ENCODE data around the gene INF2.

INF2 gene

DNA sequence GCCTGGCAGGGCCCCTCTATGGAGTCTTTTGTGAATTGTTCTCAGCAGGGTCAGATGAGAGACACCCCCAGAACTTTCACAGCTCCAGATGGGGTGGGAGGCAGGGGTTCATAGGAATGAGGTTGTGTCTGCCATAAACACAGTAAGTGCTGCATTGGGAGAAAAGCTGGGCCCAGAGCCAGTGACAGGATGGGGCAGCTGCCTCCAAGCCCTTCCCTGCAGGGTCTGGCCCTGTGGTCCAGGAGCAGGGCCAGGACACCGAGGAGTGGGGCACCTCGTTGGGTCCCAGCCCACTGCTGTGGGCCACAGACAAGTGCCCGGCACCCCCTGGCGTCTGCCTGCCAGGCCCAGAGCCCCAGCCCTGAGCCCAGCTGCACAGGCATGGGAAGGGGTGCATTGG lies 13.3 kb downstream of the INF2 start:
- DNase-seq (ENCODE audit: low spot score) = no peak

DNA sequence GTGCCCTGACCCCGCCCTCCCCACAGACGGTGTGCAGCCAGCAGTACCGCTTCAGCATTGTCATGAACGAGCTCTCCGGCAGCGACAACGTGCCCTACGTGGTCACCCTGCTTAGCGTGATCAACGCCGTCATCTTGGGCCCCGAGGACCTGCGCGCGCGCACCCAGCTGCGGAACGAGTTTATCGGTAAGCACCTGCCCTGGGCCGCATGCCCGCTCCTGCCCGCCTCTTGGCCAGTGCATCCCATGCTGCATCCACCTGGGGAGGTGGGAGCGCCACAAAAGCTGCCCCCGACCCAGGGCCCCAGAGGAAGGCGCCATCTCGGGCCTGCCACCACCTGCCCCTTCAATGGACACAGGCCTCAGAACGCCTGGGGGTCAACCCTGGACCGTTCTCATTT lies 13.9 kb downstream of the INF2 start:
- DNase-seq (ENCODE audit: low spot score) = no peak

DNA sequence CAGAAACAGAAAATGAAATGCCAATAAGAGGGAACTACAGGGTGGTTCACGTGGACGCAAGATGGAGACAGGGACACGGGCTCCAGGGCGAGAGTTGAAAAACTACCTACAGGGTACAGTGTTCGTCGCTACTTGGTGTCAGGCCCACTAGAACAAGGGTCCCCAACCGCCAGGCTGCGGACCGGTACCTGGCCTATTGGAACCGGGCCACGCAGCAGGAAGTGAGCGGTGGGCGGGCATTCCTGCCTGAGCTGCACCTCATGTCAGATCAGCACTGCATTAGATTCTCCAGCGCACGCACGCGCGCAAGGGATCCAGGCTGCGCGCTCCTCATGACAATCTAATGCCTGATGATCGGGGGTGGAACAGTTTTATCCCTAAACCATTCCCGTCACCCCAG lies 14.8 kb downstream of the INF2 start:
- DNase-seq (ENCODE audit: low spot score) = no peak

DNA sequence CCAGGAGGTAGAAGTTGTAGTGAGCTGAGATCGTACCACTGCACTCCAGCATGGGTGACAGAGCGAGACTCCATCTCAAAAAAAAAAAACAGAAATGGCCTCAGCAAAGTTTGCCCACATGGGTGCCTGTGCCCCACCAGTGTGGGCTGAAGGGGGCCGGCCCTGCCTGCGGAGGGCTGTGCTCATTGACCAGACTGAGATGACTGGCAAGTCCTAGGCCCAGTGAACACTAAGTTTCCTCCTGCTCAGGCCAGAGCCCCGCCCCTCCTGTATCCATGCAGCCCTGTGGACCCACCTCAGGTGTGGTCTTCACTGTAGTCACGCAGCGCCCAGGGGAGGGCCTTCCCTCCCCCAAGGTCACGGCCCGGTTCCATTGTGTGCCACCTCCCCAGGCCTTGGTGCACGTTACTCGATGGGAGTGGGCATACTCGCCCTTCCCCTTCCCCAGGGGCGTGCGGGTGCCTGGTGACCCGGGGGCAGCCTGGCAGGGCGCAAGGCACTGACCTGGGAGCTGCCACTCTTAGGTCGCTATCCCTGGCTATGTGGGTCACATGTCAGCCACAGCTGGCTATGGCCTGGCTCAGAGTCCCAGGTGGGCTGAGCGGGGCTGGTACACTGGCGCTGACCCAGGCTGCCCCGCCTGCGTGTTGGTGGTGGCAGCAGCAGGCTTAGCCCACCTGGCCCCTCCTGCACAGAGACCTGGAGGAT lies 16.1 kb downstream of the INF2 start:
- no peak for DNase-seq (ENCODE audit: low spot score)

DNA sequence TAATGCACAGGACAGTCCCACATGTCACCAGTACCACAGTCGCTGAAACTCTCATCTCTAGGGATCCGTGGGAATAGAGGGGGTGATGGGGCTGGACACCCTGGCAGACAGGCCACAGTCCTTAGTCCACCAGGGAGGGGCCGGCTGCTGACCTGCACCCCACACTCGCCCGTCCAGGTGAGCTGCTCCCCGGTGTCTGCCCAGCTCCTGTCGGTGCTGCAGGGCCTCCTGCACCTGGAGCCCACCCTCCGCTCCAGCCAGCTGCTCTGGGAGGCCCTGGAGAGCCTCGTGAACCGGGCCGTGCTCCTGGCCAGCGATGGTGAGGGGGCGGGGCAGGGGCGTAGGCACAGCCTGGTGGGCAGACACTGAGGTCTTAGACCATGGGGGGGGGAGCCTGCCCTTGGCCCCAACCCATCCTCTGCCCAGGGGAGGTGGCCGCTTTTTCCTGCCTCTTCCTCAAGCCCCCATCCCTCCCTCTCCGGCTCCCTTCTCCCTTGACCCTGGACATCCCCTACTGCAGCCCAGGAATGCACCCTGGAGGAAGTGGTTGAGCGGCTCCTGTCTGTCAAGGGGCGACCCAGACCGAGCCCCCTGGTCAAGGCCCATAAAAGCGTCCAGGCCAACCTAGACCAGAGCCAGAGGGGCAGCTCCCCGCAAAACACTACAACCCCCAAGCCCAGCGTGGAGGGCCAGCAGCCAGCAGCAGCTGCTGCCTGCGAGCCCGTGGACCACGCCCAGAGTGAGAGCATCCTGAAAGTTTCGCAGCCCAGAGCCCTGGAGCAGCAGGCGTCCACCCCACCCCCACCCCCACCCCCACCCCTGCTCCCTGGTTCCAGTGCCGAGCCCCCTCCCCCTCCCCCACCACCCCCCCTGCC lies 17.6 kb downstream of the INF2 start:
- DNase-seq (ENCODE audit: low spot score) = no peak

DNA sequence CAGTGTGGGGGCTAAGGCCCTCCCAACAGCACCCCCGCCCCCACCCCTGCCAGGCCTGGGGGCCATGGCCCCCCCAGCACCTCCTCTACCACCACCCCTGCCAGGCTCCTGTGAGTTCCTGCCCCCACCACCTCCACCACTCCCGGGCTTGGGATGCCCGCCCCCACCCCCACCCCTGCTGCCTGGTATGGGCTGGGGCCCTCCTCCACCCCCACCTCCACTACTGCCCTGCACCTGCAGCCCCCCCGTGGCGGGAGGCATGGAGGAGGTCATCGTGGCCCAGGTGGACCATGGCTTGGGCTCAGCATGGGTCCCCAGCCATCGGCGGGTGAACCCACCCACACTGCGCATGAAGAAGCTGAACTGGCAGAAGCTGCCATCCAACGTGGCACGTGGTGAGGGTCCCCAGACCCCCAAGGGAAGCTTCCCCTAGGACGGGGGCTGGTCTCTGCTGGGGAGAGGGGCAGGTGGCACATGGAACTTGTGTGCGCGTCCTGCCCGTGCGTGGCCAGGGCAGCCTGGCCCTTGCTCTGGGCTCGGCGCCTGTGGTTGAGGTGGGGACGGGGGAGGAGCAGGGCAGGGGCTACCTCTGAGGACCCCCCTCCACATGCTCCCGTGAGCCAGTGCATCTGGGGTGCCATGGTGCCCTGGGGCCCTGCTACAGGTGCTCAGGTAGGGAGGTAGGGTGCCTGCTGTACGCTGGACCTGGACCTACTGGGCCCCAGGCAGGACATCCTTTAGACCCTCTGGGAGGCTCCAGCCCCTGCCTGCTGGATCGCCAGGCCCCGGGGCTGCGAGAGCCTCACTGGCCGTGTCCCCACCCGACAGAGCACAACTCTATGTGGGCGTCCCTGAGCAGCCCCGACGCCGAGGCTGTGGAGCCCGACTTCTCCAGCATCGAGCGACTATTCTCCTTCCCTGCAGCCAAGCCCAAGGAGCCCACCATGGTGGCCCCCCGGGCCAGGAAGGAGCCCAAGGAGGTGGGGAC lies 18.5 kb downstream of the INF2 start:
- DNase-seq (ENCODE audit: low spot score) = no peak

DNA sequence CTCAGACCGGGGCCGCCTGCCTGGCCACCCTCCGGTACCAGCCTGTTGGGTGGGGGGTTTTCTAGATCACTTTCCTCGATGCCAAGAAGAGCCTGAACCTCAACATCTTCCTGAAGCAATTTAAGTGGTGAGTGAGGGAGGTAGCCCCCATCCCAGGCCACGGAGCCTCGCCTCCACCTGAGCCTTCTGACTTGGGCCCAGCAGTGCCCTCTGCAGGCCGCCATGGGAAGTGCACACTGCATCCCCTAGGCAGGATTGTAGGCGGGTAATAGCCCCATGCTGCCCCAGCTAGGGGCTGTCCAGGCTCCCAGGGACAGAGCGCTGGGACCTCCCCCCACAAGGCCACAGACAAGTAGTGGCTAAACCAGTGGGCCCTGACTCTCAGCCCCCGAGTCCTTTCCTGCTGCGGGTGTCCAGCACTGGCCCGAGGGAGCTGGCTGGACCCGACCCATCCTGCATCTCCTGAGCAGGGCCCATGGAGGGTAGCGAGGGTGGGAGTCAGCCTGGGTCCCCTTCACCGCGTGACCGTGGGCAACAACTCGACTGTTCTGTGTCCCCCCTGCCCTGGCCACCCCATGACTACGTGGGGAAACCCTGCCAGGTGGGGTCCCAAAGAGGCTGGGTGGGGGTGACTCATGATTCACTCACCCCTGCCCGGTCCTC lies 19.3 kb downstream of the INF2 start:
- peak; percentile 93 for DNase-seq (ENCODE audit: low spot score)

DNA sequence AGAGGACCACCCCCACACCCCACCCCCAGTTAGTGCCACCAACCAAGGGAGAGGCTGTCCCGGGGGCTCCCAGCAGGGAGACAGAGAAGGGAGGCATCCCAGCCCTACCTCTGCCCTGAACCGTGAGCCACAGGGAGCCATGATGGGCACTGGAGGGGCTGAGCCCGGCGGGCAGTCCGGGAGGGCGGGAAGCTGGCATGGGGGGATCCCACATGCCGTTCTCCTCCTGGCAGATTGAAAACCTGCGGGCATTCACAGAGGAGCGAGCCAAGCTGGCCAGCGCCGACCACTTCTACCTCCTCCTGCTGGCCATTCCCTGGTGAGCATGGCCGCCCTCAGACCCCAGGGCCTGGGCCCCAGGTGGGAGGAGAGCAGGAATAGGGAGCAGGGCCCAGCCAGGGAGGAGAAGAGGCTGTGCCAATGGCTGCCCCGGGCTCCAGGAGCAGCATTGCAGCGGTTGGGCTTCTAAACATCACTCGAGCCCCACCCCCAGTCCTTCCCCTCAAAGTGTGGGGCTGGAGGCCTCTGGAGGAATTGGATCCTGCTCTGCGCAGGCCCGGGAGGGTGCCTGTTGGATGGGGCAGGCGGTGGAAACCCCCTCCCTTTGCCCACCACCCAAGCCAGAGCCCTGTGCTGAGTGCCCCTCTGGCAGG lies 20.1 kb downstream of the INF2 start:
- DNase-seq (ENCODE audit: low spot score) = no peak

DNA sequence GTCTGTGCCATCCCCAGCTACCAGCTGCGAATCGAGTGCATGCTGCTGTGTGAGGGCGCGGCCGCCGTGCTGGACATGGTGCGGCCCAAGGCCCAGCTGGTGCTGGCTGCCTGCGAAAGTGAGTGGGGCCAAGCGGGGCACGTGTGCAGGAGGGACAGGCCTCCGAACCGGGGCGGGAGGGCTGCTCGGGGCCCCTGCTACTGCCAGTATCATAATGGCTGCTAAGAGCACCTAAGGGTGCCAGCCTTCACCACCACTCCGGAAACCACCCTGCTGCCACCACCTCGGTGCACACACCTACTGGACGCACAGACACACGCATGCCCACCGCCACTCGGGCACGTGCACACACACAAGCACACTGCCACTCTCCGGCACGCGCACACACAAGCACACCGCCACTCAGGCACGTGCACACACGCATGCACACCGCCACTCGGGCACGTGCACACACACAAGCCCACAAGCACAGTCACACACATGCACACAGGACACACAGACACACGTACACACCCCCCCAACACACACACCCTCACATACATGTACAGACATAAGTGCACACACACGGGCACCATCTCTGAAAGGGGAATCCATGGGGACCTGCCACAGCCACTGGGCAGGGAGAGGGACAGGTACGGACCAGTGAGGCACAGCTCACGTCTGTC lies 20.8 kb downstream of the INF2 start:
- DNase-seq (ENCODE audit: low spot score) = no peak

DNA sequence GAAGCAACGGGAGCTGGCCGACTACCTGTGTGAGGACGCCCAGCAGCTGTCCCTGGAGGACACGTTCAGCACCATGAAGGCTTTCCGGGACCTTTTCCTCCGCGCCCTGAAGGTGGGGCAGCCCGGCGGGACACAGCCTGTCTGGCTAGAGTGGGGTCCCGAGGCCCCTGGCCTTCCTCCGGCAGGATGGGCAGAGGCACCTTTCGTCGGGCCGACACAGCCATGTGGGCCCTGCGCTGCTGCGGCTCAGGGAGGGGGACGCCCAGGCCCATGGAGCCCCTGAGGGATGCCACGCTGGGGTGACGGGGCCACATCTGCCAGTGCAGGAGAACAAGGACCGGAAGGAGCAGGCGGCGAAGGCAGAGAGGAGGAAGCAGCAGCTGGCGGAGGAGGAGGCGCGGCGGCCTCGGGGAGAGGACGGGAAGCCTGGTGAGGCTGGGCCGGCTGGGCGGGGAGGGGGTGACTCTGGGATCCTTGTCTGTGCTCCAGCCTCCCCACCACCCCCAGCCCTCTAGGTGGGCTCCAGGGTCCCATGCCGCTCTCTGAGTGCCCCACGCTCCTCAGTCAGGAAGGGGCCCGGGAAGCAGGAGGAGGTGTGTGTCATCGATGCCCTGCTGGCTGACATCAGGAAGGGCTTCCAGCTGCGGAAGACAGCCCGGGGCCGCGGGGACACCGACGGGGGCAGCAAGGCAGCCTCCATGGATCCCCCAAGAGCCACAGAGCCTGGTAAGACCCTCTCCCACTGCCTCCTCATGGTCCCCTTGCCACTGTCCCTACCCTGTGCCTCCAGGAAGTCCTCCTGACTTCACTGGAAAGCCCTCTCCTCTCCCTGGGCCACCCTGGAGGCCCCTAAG lies 23.7 kb downstream of the INF2 start:
- no peak for DNase-seq (ENCODE audit: low spot score)

DNA sequence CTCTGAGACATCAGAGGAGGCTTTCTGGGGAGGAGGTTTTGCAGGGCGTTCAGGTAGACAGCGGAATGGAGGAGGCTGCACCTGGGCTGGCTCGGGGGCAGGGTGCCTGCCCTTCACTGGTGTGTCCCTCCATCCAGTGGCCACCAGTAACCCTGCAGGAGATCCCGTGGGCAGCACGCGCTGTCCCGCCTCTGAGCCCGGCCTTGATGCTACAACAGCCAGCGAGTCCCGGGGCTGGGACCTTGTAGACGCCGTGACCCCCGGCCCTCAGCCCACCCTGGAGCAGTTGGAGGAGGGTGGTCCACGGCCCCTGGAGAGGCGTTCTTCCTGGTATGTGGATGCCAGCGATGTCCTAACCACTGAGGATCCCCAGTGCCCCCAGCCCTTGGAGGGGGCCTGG lies 24.6 kb downstream of the INF2 start:
- DNase-seq (ENCODE audit: low spot score) = no peak

DNA sequence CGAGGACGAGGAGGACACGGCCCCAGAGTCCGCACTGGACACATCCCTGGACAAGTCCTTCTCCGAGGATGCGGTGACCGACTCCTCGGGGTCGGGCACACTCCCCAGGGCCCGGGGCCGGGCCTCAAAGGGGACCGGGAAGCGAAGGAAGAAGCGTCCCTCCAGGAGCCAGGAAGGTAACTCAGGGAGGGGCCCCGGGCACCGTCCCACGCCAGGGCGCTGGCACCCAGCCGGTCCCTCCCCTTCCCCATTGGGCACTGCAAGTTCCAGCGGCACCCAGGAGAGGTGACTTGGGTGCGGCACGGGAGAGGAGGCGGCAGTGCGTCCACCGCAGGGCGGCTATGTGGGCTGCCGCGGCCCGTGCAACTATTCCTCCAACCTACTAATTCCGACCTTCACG lies 25.3 kb downstream of the INF2 start:
- no peak for DNase-seq (ENCODE audit: low spot score)

DNA sequence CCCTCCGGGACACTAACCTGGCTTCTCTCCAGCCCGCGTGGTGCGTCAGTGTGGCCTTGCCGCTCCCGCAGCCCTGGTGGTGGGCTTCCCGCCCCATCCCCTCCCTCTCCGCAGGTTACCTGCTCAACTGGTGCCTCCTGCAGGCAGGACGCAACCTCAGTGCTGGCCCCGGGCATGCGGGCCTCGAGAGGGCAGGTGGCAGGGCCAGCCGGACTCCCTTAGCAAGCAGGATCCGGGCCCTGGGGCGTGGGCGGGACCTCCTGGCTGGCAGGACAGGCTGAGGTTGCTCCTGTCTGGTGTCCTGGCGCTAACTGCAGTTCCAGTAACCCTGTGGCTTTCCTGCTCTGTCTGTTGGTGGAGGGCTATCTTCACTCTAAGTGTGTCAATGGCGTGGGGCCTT lies 26.0 kb downstream of the INF2 start:
- DNase-seq (ENCODE audit: low spot score) = no peak

DNA sequence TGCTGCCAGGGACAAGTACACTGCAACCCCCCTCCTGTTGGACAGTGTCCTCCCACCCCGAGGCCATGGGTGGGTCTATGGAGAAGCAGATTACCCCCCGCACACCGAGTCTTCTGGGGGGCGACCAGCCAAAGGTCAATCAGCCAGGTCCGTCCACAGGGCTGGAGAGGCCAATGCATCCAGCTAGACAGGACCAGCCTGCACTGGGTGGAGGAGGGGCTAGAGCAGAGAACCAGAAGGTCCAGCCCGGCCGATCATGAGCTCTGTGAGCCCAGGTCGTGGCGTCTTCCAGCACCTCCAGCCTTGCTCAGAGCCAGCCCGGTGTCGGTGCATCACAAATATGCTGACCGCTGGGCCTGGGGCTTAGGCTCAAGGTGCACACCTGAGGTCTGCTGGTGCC lies 26.5 kb downstream of the INF2 start:
- no peak for DNase-seq (ENCODE audit: low spot score)

DNA sequence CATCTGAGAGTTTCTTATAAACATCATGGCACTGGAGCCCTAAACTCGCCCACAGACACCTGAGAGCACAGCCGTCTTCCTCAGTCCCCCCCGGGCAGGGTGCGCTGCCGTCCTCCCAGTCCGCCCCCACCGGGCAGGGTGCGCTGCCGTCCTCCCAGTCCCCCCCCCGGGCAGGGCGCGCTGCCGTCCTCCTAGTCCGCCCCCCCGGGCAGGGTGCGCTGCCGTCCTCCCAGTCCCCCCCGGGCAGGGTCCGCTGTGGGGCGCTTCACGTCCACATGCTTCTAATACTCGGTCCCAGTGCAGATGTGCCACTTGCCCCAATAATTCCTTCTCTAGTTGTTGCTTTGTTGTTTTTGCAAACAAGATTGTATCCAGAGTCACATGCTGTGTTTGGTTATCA lies 27.7 kb downstream of the INF2 start:
- DNase-seq (ENCODE audit: low spot score) = no peak

DNA sequence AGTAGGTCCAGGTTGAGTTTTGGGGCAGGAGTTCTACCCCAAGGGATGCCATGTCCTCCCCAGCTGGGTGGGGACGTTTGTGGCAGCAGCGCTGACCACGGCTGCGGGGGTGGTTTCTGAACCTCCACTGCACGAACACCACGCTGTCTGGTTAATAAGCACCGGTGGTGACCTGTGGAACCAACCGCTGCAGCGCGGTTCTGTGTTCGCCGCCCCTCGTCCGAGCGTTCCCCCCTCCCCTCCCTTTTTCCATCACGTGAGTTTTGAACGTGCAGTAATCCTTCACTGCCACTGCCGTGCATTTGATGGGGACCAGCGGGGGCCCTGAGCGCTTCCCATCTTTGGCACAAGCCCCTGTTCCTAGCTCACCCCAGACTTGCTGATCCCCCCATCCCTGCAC lies 28.2 kb downstream of the INF2 start:
- DNase-seq (ENCODE audit: low spot score) = no peak

DNA sequence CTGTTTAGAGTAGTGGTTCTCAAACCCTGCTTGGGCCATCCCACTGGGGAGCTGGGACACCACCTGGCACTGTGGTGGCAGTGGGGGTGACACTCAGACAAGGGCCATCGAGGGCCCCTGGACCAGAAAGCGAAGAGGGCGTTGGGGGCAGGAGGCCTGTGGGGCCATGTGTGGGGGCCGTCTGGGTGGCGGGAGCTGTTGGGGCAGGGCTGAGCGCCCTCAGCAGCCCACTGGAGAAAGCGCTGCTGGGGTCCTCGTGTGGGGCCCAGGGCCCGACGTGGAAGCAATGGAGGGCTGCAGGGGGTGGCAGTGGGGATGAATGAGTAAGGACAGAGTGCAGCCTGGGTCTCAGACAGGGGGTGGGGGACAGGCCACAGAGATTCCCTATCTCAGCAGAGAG lies 28.7 kb downstream of the INF2 start:
- no peak for DNase-seq (ENCODE audit: low spot score)

DNA sequence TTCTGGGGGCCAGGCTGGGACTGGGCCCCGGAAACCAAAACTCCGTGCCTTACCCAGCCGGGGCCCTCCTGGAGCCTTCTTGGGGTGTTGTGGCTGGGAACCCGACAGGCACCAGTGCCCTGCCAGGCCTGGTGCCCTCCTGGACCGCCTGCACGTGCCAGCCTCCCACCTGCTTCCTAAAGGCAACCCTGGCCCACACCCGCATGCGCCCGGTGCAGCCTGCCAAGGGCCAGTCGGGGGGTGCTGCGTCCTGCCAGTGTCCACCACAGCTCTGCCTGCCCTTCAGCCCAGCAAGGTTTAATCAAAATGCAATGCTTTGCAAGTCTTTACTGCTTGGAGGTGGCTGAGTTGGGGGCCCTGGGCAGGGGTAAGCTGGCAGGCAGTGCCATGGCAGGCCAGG lies 29.5 kb downstream of the INF2 start:
- DNase-seq (ENCODE audit: low spot score) = no peak

DNA sequence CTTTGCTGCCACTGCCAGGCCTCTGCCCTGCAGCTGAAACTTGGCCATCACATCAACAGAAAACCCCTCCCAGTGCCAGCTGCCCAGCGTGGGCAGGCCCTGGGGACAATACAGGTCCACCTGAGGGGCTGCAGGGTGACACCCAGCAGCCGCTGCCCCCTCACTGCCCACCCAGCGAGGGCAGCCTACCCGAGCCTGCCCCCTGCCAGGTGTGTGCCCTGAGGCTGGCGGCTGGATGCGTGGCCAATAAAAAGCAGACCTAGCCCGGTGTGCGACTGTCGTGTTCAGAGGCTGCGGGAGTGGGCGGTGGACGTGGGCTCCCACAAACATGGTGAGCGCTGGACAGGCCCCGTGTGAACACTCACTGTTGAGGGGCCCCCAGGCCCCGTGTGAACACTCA lies 29.9 kb downstream of the INF2 start:
- no peak for DNase-seq (ENCODE audit: low spot score)
